PFSK-1 (cell line): ENCODE measurements around the gene KATNAL1.

Experiments used
- FOXP2 ChIP-seq: optimal IDR thresholded peaks from 2 replicates; pipeline ENCODE3; 2011; ENCODE audit warnings: borderline replicate concordance, control low read depth, inconsistent platforms; ENCODE audit not compliant: insufficient read depth; ENCODE audit errors: extremely low read length, extremely low read depth
- POLR2AphosphoS5 ChIP-seq: IDR thresholded peaks from 2 replicates; pipeline ENCODE4 v1.6.1; 2012; ENCODE audit warnings: low read depth, mild to moderate bottlenecking, control low read depth, low read length, moderate library complexity
- SIN3A ChIP-seq: IDR thresholded peaks from 2 replicates; pipeline ENCODE4 v1.6.1; 2012; ENCODE audit warnings: mild to moderate bottlenecking, low read length, moderate library complexity, borderline replicate concordance; ENCODE audit not compliant: insufficient read depth
- TAF1 ChIP-seq: IDR thresholded peaks from 2 replicates; pipeline ENCODE4 v1.6.1; 2012; ENCODE audit warnings: low read length, control low read depth, borderline replicate concordance; ENCODE audit not compliant: insufficient read depth
- TF ChIP-seq, protein P1 (sequence below), 2 experiments: IDR thresholded peaks; 2 replicates each; pipeline versions ENCODE4 v1.6.1 to v1.8.0; 2011 to 2012; ENCODE audit warnings: low read depth in 2 of 2, low read length in 2 of 2, control low read depth in 1 of 2, inconsistent platforms in 1 of 2, mild to moderate bottlenecking in 1 of 2, moderate library complexity in 1 of 2; ENCODE audit not compliant: insufficient read depth in 1 of 2

KATNAL1 gene

DNA sequence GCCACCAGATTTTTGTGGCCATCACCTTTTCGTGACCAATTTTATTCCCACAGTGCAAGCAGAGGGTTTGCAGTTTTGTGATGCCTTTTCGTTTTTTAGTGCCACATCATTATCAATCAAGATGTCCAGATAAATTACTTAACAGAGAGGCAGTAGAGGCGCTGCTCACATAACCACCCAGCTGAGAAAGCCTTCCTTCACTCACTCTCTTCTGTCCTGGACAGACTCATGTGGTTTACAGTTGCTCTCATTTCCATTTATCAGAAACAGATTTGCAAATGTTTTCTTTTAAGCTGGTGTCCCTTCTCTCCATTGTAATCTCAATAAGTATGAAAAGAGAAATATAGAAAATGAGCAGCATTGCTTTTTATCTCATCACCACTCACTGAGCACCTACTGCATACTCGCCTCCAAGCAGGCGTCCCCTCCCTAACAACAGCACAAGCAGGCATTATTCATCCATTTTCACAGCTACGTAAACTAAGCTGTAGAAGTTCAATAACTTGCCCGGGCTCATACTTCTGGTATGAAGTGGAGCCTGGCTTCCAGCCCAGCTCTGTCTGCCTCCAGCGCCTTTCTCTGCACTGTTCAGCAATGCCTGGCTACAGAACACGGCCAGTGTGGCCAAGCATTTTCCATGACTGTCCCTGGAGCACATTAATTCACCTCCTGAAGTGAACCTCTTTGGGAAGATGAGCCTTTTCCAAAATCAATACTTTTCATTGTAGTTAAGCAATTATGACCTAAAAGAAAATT lies 34.6 kb upstream of the KATNAL1 start:
- no peak for TF ChIP-seq TAF1
- TF ChIP-seq POLR2AphosphoS5 = no peak
- TF ChIP-seq, protein P1, sequence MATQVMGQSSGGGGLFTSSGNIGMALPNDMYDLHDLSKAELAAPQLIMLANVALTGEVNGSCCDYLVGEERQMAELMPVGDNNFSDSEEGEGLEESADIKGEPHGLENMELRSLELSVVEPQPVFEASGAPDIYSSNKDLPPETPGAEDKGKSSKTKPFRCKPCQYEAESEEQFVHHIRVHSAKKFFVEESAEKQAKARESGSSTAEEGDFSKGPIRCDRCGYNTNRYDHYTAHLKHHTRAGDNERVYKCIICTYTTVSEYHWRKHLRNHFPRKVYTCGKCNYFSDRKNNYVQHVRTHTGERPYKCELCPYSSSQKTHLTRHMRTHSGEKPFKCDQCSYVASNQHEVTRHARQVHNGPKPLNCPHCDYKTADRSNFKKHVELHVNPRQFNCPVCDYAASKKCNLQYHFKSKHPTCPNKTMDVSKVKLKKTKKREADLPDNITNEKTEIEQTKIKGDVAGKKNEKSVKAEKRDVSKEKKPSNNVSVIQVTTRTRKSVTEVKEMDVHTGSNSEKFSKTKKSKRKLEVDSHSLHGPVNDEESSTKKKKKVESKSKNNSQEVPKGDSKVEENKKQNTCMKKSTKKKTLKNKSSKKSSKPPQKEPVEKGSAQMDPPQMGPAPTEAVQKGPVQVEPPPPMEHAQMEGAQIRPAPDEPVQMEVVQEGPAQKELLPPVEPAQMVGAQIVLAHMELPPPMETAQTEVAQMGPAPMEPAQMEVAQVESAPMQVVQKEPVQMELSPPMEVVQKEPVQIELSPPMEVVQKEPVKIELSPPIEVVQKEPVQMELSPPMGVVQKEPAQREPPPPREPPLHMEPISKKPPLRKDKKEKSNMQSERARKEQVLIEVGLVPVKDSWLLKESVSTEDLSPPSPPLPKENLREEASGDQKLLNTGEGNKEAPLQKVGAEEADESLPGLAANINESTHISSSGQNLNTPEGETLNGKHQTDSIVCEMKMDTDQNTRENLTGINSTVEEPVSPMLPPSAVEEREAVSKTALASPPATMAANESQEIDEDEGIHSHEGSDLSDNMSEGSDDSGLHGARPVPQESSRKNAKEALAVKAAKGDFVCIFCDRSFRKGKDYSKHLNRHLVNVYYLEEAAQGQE (IDR thresholded peaks at IDR 0.05; ENCODE audit: insufficient read depth in 1 of 2, low read depth in 2 of 2, low read length in 2 of 2) = no peak
- TF ChIP-seq FOXP2 = no peak
- TF ChIP-seq SIN3A = no peak

DNA sequence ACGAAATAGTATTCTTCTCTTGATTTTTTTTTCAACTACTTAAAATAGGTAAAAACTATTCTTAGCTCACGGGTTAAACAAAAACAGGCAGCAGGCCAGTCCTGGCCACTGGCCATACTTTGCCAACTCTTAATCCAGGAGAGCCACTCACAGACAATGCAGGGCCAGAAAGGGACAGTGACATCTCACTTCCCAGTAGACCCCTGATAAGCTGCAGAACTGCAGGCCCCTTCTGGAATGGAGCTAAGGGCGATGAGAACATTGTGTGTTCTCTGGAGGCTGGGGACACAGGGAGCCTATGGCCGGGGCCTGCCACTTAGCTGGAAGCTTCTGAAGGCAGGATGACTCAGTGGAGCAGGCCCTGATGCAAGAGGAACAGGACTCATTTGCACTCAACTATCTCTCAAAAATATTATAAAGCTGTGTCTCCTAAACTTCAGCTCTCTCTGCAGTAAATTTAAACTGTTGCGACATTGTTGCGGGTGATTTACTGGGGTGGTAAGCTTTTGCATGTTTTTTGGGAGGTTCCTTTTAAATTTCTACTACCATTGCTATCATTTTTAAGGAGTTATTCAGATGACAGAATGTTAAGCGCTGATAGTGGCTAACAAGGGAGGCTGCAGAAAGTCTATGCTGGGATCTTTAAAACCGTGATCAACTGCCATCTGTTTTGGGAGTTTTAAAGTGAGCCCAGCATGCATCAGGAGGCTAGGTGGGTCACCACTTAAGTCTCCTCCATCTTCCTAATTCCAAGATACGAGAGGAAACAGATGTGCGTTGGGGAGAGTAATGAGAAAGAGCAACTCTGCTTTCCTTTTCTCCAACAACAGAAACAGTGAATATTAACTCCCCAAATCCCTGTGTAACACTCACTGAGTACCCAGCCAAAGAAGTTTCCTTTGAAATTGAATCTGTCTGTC lies 33.2 kb upstream of the KATNAL1 start:
- TF ChIP-seq TAF1 = no peak
- TF ChIP-seq, protein P1 (IDR thresholded peaks at IDR 0.05; ENCODE audit: insufficient read depth in 1 of 2, low read depth in 2 of 2, low read length in 2 of 2) = no peak

DNA sequence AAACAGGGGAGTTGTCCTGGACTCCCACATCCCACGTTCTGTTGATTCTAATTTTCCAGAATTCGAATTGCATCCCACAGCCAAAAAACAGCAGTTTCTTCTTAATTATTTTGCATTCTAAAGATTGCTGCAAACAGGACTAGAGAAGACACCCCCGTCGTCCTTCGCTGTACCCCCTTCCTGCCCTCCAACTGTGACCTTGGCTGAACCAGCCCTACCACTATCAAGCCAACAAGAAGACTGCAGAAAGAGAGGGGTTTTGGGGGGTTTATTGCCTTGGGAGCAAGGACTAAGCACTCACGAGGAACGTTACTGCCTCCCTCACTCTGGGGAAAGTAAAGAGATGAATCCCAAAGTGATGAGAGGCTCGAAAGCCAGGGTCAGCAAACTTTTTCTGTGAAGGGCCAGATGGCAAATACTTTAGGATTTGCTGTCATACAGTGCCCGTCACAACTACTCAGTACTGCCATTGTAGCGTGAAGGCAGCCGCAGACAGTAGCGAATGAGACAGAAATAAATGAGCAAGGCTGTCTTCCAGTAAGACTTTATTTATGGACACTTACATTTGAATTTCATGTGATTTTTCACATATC lies 32.5 kb upstream of the KATNAL1 start:
- TF ChIP-seq TAF1 (no peak), POLR2AphosphoS5 (no peak), SIN3A (no peak), FOXP2 (no peak)
- TF ChIP-seq, protein P1 (IDR thresholded peaks at IDR 0.05; ENCODE audit: insufficient read depth in 1 of 2, low read depth in 2 of 2, low read length in 2 of 2) = no peak

DNA sequence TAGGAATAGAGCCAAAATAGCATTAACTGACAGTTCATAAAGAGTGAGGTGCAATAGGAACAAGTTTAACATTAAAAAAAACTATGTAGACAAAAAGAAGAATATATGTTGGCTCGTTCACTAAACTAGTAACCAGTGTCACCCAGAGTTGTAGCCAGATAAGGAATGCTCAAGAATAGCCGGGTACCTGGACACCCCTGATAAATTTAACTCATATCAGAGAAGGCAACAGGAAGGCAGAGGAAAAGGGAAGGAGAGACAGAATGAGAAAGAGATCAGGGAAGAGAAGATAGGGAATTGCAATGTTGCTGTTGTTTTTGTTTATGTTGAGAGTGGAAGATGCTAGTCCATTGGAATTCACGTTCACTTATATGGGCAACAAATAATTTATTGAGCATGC lies 31.6 kb upstream of the KATNAL1 start:
- TF ChIP-seq TAF1 (no peak), FOXP2 (no peak), SIN3A (no peak), POLR2AphosphoS5 (no peak)
- TF ChIP-seq, protein P1 (IDR thresholded peaks at IDR 0.05; ENCODE audit: insufficient read depth in 1 of 2, low read depth in 2 of 2, low read length in 2 of 2) = no peak
